Measurements from ENCODE around the gene GPD2.

Gene GPD2

GRCh38 chr2:156580501-156580900 lies 144.3 kb downstream of the GPD2 start:
- CTCF ChIA-PET = interaction anchor here (0.6 kb wide), 1 partner anchor 8 kb away, joined by 3 read pairs; no protein-coding TSS in a partner anchor
- POLR2A ChIA-PET = no interaction called here

GRCh38 chr2:156581280-156581679 lies 145.1 kb downstream of the GPD2 start:
- no peaks in the 10 kb centered on the region for H3K9me3 ChIP-seq (ENCODE audit: control extremely low read depth in 1 of 5, control insufficient read depth in 4 of 5, insufficient read depth in 2 of 5, low read depth in 1 of 5, low read length in 4 of 5)
- ChIA-PET CTCF (interaction anchor here (0.6 to 0.8 kb wide), 2 partner anchors 8 to 9 kb away, joined by 3 to 4 read pairs; no protein-coding TSS in a partner anchor), POLR2A (no interaction called here)
- no peaks in the 10 kb centered on the region for H3K27me3 ChIP-seq (replicated peaks in 2 of 5; ENCODE audit: control insufficient read depth in 4 of 5, insufficient read depth in 5 of 5, low read length in 4 of 5)
- DNase-seq = no peak
- no peak overlapping the region for H3K27ac ChIP-seq (ENCODE audit: insufficient read depth in 1 of 2, low read depth in 1 of 2, low read length in 2 of 2, poor library complexity in 1 of 2, severe bottlenecking in 2 of 2)
- H3K4me1 ChIP-seq (ENCODE audit: control extremely low read depth in 1 of 4, control insufficient read depth in 4 of 4, insufficient read depth in 4 of 4, low read length in 3 of 4) = peaks cover 0 to 3% (median 0%) of the 10 kb centered on the region in 4 experiments
- no peak overlapping the region for H3K4me3 ChIP-seq (ENCODE audit: control insufficient read depth in 1 of 7, extremely low read depth in 1 of 7, insufficient read depth in 4 of 7, low read depth in 2 of 7, low read length in 6 of 7)
- WGBS (ENCODE audit: insufficient coverage) = no CpG with 5 or more reads among the region's 2 CpGs
- H3K36me3 ChIP-seq (ENCODE audit: control insufficient read depth in 4 of 4, insufficient read depth in 4 of 4, low read length in 3 of 4) = peaks cover 0 to 14% (median 4%) of the 10 kb centered on the region in 4 experiments

More at GRCh38 chr2:156580501-156580900, 144.3 kb downstream of the GPD2 start:
- no peak for DNase-seq
- Histone ChIP-seq H3K4me3 (ENCODE audit: control insufficient read depth in 1 of 7, extremely low read depth in 1 of 7, insufficient read depth in 4 of 7, low read depth in 2 of 7, low read length in 6 of 7) (no peak overlapping the region), H3K27me3 (replicated peaks in 2 of 5; ENCODE audit: control insufficient read depth in 4 of 5, insufficient read depth in 5 of 5, low read length in 4 of 5) (no peaks in the 10 kb centered on the region), H3K27ac (ENCODE audit: insufficient read depth in 1 of 2, low read depth in 1 of 2, low read length in 2 of 2, poor library complexity in 1 of 2, severe bottlenecking in 2 of 2) (no peak overlapping the region), H3K36me3 (ENCODE audit: control insufficient read depth in 4 of 4, insufficient read depth in 4 of 4, low read length in 3 of 4) (peaks cover 0 to 14% (median 4%) of the 10 kb centered on the region in 4 experiments), H3K9me3 (ENCODE audit: control extremely low read depth in 1 of 5, control insufficient read depth in 4 of 5, insufficient read depth in 2 of 5, low read depth in 1 of 5, low read length in 4 of 5) (no peaks in the 10 kb centered on the region), H3K4me1 (ENCODE audit: control extremely low read depth in 1 of 4, control insufficient read depth in 4 of 4, insufficient read depth in 4 of 4, low read length in 3 of 4) (peaks cover 0 to 3% (median 0%) of the 10 kb centered on the region in 4 experiments)

GRCh38 chr2:156585457-156585856 lies 149.3 kb downstream of the GPD2 start:
- no CpG with 5 or more reads among the region's 1 CpG for WGBS (ENCODE audit: insufficient coverage)
- ChIA-PET CTCF (interaction anchor here (0.7 to 1.9 kb wide), 4 partner anchors 10 to 1206 kb away, joined by 3 to 5 read pairs (median 4); no protein-coding TSS in a partner anchor), POLR2A (interaction anchor here (0.6 kb wide), 1 partner anchor 676 kb away, joined by 4 read pairs; no protein-coding TSS in a partner anchor)

GRCh38 chr2:156586621-156587020 lies 150.4 kb downstream of the GPD2 start:
- Histone ChIP-seq H3K36me3 (ENCODE audit: control insufficient read depth in 4 of 4, insufficient read depth in 4 of 4, low read length in 3 of 4) (peaks cover 0 to 7% (median 3%) of the 10 kb centered on the region in 4 experiments), H3K4me1 (ENCODE audit: control extremely low read depth in 1 of 4, control insufficient read depth in 4 of 4, insufficient read depth in 4 of 4, low read length in 3 of 4) (peaks cover 0 to 2% (median 0%) of the 10 kb centered on the region in 4 experiments), H3K4me3 (ENCODE audit: control insufficient read depth in 1 of 7, extremely low read depth in 1 of 7, insufficient read depth in 4 of 7, low read depth in 2 of 7, low read length in 6 of 7) (no peak overlapping the region), H3K9me3 (ENCODE audit: control extremely low read depth in 1 of 5, control insufficient read depth in 4 of 5, insufficient read depth in 2 of 5, low read depth in 1 of 5, low read length in 4 of 5) (no peaks in the 10 kb centered on the region), H3K27ac (ENCODE audit: insufficient read depth in 1 of 2, low read depth in 1 of 2, low read length in 2 of 2, poor library complexity in 1 of 2, severe bottlenecking in 2 of 2) (no peak overlapping the region), H3K27me3 (replicated peaks in 2 of 5; ENCODE audit: control insufficient read depth in 4 of 5, insufficient read depth in 5 of 5, low read length in 4 of 5) (no peaks in the 10 kb centered on the region)
- WGBS (ENCODE audit: insufficient coverage) = 100% methylated on average over 2 of the region's 2 CpGs
- DNase-seq = no peak
- ChIA-PET POLR2A (no interaction called here), CTCF (interaction anchor here (0.9 to 1.9 kb wide), 6 partner anchors 11 to 1210 kb away, joined by 3 to 5 read pairs (median 4); no protein-coding TSS in a partner anchor)

More at GRCh38 chr2:156585457-156585856, 149.3 kb downstream of the GPD2 start:
- peaks cover 0 to 7% (median 3%) of the 10 kb centered on the region in 4 experiments for H3K36me3 ChIP-seq (ENCODE audit: control insufficient read depth in 4 of 4, insufficient read depth in 4 of 4, low read length in 3 of 4)
- peak in 1 of 3 donors; percentile 6 for DNase-seq
- no peaks in the 10 kb centered on the region for H3K9me3 ChIP-seq (ENCODE audit: control extremely low read depth in 1 of 5, control insufficient read depth in 4 of 5, insufficient read depth in 2 of 5, low read depth in 1 of 5, low read length in 4 of 5)
- no peak overlapping the region for H3K4me3 ChIP-seq (ENCODE audit: control insufficient read depth in 1 of 7, extremely low read depth in 1 of 7, insufficient read depth in 4 of 7, low read depth in 2 of 7, low read length in 6 of 7)
- H3K27me3 ChIP-seq (replicated peaks in 2 of 5; ENCODE audit: control insufficient read depth in 4 of 5, insufficient read depth in 5 of 5, low read length in 4 of 5) = no peaks in the 10 kb centered on the region
- H3K27ac ChIP-seq (ENCODE audit: insufficient read depth in 1 of 2, low read depth in 1 of 2, low read length in 2 of 2, poor library complexity in 1 of 2, severe bottlenecking in 2 of 2) = no peak overlapping the region
- H3K4me1 ChIP-seq (ENCODE audit: control extremely low read depth in 1 of 4, control insufficient read depth in 4 of 4, insufficient read depth in 4 of 4, low read length in 3 of 4) = peaks cover 0 to 5% (median 0%) of the 10 kb centered on the region in 4 experiments

- 56% methylated on average over 6 of the region's 10 CpGs for WGBS (ENCODE audit: insufficient coverage)
- ChIA-PET POLR2A (no interaction called here), CTCF (interaction anchor here (0.8 to 3.9 kb wide), 26 partner anchors 9 to 1230 kb away, joined by 3 to 26 read pairs (median 4); no protein-coding TSS in a partner anchor)
- no peak overlapping the region for H3K27ac ChIP-seq (ENCODE audit: insufficient read depth in 1 of 2, low read depth in 1 of 2, low read length in 2 of 2, poor library complexity in 1 of 2, severe bottlenecking in 2 of 2)
- H3K4me1 ChIP-seq (ENCODE audit: control extremely low read depth in 1 of 4, control insufficient read depth in 4 of 4, insufficient read depth in 4 of 4, low read length in 3 of 4) = peaks cover 0 to 2% (median 0%) of the 10 kb centered on the region in 4 experiments
- H3K9me3 ChIP-seq (ENCODE audit: control extremely low read depth in 1 of 5, control insufficient read depth in 4 of 5, insufficient read depth in 2 of 5, low read depth in 1 of 5, low read length in 4 of 5) = no peaks in the 10 kb centered on the region
- DNase-seq = peak; percentile 50 to 75 (median 71)
- H3K27me3 ChIP-seq (replicated peaks in 2 of 5; ENCODE audit: control insufficient read depth in 4 of 5, insufficient read depth in 5 of 5, low read length in 4 of 5) = peaks cover 0 to 2% (median 0%) of the 10 kb centered on the region in 5 experiments
- H3K36me3 ChIP-seq (ENCODE audit: control insufficient read depth in 4 of 4, insufficient read depth in 4 of 4, low read length in 3 of 4) = peaks cover 0 to 4% (median 0%) of the 10 kb centered on the region in 4 experiments
- no peak overlapping the region for H3K4me3 ChIP-seq (ENCODE audit: control insufficient read depth in 1 of 7, extremely low read depth in 1 of 7, insufficient read depth in 4 of 7, low read depth in 2 of 7, low read length in 6 of 7)
These were observed 153.4 kb downstream of the GPD2 start for GRCh38 chr2:156589381-156590079.

GRCh38 chr2:156590085-156590739 lies 154.0 kb downstream of the GPD2 start:
- no CpG with 5 or more reads among the region's 2 CpGs for WGBS (ENCODE audit: insufficient coverage)
- no peak overlapping the region for H3K4me3 ChIP-seq (ENCODE audit: control insufficient read depth in 1 of 7, extremely low read depth in 1 of 7, insufficient read depth in 4 of 7, low read depth in 2 of 7, low read length in 6 of 7)
- H3K9me3 ChIP-seq (ENCODE audit: control extremely low read depth in 1 of 5, control insufficient read depth in 4 of 5, insufficient read depth in 2 of 5, low read depth in 1 of 5, low read length in 4 of 5) = no peaks in the 10 kb centered on the region
- peaks cover 0 to under 1% (median 0%) of the 10 kb centered on the region in 4 experiments for H3K36me3 ChIP-seq (ENCODE audit: control insufficient read depth in 4 of 4, insufficient read depth in 4 of 4, low read length in 3 of 4)
- ChIA-PET CTCF (interaction anchor here (0.6 to 3.9 kb wide), 22 partner anchors 9 to 1230 kb away, joined by 3 to 26 read pairs (median 4); no protein-coding TSS in a partner anchor), POLR2A (no interaction called here)
- peaks cover 0 to 2% (median 0%) of the 10 kb centered on the region in 4 experiments for H3K4me1 ChIP-seq (ENCODE audit: control extremely low read depth in 1 of 4, control insufficient read depth in 4 of 4, insufficient read depth in 4 of 4, low read length in 3 of 4)
- H3K27ac ChIP-seq (ENCODE audit: insufficient read depth in 1 of 2, low read depth in 1 of 2, low read length in 2 of 2, poor library complexity in 1 of 2, severe bottlenecking in 2 of 2) = no peak overlapping the region
- H3K27me3 ChIP-seq (replicated peaks in 2 of 5; ENCODE audit: control insufficient read depth in 4 of 5, insufficient read depth in 5 of 5, low read length in 4 of 5) = peaks cover 0 to 2% (median 0%) of the 10 kb centered on the region in 5 experiments
- DNase-seq = no peak
